ENCODE measurements around the gene ZNF689.
"Not testable (repeated sequence)": the region's sequence is repeated elsewhere in the genome, so short reads cannot be mapped to it uniquely, and the experiment has no call there.

The ZNF689 gene

DNA sequence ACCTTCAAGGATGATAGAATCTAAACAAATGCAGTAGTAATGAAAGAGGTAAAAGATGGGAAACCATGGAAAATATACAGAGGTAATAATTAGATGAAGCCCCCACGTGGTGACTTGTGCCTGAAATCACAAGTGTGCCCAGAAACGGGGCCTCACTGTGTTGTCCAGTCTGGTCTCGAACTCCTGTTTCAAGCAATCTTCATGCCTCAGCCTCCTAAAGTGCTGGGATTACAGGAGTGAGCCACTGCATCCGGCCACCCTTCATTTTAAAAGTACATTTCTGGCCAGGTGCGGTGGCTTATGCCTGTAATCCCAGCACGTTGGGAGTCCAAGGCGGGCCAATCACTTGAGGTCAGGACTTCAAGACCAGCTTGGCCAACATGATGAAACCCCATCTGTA, 26.4 kb upstream of the ZNF689 start:
- DNase-seq (ENCODE audit: low spot score), result no peak

DNA sequence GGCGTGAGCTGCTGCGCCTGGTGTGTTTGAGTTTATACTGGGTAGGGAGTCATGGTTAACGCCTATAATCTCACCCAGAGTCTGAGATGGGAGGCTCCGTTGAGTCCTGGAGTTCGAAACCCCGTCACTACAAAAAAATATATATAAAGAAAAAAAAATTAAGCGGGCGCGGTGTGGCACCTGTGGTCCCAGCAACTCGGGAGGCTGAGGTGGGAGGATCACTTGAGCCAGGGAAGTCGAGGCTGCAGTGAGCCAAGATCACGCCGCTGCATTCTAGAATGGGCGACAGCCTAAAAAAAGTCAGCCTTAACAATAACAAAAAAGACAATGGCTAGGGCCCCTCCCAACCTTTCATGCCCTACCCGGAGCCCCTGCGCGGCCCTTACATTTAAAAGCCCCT, 23.3 kb upstream of the ZNF689 start:
- no peak for DNase-seq (ENCODE audit: low spot score)

DNA sequence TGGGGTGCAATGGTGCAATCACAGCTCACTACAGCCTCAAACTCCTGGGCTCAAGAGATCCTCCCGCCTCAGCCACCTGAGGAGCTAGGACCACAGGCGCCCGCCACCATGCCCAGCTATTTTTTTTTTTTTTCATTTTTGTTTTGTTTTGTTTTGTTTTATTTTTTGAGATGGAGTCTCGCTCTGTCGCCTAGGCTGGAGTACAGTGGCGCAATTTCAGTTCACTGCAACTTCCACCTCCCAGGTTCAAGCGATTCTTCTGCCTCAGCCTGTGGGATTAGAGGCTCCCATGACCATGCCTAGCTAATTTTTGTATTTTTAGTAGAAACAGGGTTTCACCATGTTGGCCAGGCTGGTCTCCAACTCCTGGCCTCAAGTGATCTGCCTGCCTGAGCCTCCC, 22.3 kb upstream of the ZNF689 start:
- DNase-seq (ENCODE audit: low spot score), result not testable (repeated sequence)

DNA sequence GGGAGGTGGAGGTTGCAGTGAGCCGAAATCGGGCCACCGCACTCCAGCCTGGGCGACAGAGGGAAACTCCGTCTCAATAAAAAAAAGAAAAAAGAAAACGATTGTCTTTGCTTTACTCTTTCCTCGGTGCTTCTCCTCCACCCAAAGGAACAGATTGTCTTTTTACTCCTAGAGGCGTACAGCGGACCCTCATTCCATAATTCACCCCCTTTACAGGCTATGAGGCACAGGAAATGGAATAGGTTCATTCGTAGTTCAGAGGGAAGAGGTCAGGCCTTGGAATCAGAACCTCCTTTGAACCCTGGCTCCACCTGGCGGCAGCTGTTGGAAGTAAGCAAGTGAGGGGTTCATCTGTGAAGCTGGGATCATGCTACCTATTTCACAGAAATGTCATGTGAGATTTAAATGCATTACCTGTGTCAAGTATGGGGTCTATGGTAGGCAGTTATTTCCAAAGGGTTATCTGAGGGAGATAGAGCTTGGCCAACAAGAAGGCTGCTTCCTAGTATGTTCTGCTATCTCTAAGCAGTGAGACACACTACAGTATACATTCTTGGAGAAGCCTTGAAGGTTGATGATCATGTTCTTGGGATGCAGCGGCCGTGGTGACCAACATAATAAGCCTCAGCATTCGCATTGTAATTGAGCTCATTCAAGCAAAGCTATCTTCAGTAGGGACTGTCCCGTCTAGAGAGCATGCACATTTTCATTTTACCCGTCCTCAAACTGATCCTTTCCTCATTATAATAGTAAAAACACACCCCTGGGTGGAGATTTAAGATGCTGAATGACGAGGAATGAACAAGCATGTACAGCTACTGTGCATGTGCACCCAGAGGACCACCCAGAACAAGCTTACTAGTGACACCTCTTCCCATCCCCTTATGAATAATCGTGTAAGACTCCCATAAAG, 18.7 kb upstream of the ZNF689 start:
- DNase-seq (ENCODE audit: low spot score), result peak; percentile 76

DNA sequence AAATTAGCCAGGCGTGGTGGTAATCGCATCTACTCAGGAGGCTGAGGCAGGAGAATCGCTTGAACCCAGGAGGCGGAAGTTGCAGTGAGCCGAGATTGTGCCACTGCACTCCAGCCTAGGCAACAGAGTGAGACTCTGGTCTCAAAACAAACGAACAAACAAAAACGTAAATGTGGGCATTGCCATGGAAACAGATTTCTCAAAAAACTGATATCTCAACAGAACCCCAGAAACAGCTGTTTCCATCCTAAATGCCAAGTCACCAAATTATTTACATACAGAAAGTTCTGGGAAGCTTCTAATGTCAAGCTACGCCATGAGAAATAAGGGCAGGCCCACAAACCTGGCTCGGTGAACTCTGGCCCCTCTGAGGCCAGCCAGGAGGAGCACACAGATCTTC, 16.0 kb upstream of the ZNF689 start:
- DNase-seq (ENCODE audit: low spot score), result no peak

DNA sequence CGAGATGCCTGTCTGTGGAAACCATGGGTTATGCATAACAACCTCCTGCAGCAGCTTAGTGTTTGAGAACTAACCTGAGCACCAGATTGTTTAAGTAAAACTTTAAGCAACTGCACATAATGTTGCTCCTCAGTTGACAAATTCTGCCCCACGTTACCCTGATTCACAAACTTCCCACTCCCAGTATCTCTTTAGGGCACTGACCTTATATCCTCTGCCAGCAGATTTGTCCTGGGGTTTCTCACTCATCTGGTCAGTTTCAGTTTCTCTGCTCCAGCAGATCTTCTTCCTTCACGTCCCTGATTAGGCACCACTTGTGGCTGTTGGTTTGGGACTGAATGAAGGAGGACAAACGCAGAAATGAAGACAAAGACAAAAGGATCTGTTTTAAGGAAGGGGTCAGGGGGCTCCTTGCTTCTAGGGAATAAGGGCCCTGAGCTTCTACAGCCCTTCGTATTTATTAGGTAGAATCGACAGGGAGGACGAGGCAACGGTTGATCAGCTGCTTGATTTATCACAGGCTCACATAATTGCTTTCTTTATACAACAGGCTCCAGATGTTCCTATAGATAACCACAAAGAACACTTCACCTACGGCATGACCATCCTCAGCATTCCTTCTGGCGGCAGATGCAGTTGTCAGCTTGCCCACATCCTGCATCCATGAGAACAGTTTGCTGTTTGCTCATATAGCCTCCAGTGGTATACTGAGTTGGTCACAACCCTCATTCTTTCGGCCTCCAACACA, 13.5 kb upstream of the ZNF689 start:
- no peak for DNase-seq (ENCODE audit: low spot score)

DNA sequence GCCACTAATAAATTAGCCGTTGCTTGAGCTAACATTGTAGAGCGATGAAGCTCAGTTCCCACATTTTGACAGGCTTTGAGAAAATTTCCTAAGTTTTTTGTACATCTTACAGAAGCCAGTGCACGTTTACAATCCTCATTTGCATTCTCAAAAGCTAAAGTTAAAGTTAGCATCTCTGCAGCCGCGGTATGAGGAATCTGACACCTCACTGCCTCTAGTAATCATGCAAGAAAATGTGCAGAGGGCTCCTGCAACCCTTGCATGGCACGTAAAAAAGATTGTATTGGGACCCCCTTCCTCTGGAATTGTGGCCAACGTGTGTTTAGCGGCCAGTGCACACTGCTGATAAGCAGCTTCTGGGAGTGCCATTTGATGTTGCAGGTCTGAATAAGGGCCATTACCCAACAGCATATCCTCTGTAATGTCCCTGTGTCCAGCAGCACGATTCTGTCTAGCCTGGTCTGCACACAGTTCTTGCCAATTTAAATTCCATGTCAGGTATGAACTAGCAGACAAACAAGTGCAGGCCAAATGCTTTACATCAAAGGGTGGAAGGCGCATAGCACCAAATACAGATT, 12.4 kb upstream of the ZNF689 start:
- no peak for DNase-seq (ENCODE audit: low spot score)

DNA sequence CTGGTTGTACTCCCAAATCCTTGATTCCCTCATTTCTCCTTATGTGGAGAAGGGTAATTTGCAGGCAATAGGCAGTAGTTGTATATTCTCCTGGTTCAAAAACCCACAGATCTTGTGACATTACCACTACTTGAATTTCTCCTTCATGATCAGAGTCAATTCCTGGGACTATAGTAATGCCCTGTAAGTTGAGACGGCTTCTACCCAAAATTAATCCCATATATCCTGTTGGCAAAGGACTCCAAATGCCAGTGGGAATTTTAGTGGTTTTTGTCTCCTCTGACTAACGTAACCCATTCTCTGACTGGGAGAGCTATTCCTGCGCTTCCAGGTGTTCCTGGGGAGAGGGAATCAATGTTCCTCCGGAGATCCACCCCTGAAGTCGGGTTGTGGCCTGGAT, 11.6 kb upstream of the ZNF689 start:
- no peak for DNase-seq (ENCODE audit: low spot score)

DNA sequence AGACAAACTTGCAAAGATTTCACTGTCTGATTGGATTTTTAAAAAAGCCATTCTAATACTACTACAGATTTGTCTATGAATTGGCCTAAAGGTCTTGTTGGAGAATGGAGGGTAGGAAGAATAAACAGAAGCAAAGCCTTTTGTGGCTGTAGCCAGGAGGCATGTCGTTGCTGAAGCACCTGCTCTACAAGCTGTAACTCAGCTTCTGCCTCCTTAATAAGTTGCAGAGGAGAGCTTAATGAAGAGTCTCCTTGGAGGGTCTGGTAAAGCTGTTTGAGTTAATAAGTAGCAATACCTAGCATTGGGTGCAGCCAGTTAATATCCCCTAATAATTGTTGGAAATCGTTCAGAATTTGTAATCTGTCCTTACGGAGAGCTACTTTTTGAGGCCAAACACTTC, 10.0 kb upstream of the ZNF689 start:
- no peak for DNase-seq (ENCODE audit: low spot score)

DNA sequence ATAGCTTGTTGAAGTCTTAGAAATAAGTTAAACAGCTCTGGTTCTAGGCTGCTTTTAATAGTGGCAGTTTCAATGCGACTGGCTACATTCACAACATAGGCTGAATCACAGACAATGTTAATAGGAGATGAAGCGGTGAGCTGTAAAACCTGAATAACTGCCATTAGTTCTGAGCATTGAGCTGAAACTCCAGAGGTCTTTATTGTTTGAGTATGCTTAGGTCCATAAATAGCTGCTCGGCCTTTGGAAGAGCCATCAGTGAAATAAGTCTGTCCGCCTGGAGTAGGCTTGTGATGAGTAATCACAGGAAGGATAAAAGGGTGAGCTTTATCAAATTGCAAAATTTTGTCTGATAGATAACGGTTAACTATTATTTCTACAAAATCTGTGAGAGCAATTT, 9.4 kb upstream of the ZNF689 start:
- peak; percentile 80 for DNase-seq (ENCODE audit: low spot score)

DNA sequence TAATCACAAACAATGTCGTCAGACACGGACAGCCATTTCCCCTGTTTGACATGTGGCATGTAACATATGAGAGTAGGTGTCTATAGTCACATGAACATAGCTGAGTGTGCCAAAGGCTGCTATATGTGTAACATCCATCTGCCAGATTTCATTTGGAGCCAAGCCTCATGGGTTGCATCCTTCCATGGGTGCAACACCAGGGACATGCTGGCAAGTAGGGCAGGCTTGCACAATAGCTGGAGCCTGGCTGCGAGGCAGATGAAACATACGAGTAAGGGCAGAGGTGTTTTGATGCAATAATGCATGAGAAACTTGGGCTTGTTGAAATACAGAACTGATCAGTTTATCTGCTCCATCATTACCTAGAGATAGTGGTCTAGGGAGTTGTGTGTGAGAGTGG, 9.0 kb upstream of the ZNF689 start:
- DNase-seq (ENCODE audit: low spot score), result peak; percentile 27

DNA sequence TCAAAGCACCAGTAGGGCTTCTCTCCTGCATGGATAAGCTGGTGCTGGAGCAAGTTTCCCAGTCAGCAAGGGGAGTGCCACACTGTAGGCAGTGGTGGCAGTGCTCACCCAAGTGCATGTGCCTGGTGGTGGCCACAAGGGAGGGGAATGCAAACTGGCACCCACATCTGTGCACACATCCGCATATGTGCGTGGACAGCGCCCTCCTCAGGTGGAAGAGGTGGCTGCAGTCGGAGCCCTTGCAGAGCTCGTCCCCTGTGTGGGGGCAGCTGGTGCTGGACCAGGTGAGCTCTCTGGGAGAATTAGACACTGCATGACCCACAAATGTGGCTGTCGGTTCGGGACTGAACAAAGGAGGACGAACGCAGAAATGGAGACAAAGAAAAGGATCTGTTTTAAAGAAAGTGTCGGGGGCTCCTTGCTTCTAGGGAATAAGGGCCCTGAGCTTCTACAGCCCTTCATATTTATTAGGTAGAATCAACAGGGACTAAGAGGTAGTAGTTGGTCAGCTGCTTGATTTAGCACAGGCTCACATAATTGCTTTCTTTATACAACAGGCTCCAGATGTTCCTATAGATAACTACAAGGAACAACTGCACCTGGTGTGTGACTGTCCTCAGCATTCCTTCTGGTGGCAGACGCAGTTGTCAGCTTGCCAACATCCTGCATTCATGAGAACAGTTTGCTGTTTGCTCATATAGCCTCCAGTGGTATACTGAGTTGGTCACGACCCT, 5.3 kb upstream of the ZNF689 start:
- no peak for DNase-seq (ENCODE audit: low spot score)

DNA sequence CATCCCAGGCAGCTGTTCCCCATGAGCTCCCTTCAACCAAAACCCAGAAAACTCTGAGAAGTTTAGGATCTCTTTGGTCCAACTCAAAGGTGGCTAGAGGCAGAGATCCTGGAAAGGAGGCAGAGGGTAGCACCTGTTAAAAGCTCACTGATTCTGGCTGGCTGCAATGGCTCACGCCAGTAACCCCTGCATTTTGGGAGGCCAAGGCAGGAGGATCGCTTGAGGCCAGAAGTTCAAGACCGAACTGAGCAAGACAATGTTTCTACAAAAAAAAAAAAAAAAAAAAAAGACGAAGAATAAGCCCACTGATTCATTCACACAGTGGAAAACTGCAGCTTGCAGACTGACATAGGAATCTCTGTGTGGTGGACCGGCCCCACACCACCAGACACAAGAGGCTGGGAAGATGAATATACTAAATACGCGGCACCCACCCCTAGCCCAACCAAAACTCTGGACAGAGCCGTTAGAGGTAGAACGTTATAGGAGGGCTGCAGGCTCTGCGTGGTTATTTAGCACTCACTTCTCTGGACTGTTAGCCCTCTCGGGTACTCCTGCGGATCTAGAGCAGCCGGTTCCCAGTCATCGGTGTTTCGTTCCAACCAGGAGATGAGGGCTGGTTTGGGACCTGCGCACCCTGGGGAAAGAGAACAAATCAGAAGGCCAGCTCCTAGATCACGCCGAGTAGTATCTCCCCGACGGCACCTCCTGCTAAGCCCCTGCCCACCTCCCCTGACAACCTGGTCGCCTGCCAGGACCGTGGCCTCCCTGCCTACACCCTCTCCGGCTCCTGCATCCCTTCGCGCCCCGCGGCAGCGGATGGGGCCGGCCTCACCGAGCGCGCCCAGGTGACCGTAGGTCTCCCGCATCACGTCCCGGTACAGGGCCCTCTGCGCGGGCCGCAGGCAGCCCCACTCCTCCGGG, 925 bp downstream of the ZNF689 start:
- DNase-seq (ENCODE audit: low spot score), result peak; percentile 54

DNA sequence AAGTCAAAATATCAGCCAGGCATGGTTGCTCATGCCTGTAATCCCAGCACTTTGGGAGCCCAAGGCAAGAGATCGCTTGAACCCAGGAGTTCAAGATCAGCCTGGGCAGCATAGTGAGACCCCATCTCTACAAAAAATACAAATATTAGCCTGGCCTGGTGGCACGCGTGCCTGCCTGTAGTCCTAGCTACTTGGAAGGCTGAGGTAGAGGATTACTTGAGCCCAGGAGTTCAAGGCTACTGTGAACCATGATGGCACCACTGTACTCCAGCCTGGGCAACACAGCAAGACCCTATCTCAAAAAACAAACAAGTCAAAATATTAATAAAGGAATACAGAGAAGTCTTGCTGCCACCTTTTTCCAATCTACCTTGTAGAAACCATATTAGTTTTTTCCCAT, 4.2 kb downstream of the ZNF689 start:
- no peak for DNase-seq (ENCODE audit: low spot score)

DNA sequence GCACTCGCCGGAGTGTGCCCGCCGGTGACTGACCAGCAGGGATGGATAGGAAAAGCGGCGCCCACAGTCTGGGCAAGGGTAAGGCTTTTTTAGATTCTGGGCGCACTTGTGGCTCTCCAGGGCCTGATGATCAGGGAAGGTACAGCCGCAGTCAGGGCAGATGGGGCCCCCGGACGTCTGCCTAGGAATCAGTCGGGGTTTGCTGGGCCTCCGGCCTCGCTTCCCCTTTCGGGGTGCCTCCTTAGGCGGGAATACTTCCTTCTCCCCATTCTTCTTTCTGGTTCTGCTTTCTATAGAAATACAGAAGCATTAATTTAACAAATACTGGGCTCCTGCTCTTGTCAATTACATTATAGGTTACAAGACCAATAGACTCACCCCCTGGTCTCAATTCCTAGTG, 5.0 kb downstream of the ZNF689 start:
- no peak for DNase-seq (ENCODE audit: low spot score)

DNA sequence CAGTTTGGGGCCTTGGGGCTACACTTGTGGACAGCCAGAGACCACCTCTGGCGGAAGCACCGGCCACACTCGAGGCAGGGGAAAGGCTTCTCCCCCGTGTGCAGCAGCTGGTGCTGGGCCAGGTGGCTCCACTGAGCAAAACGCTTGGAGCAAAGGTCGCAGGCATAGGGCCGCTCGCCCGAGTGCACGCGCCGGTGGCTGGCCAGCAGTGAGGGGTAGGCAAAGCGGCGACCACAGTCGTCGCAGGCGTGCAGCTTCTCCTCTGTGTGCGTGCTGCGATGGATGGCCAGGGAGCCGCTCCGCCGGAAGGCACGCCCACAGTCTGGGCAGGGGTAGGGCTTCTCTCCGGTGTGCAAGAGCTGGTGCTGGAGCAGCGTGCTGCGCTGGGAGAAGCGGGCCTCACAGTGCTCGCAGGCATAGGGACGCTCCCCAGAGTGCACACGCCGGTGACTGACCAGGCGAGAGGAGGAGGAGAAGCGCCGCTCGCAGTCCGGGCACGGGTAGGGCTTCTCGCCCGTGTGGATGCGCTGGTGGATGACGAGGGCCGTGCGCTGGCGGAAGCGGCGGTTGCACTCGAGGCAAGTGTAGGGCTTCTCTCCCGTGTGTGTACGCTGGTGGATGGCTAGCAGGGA, 5.8 kb downstream of the ZNF689 start:
- DNase-seq (ENCODE audit: low spot score), result peak; percentile 39

DNA sequence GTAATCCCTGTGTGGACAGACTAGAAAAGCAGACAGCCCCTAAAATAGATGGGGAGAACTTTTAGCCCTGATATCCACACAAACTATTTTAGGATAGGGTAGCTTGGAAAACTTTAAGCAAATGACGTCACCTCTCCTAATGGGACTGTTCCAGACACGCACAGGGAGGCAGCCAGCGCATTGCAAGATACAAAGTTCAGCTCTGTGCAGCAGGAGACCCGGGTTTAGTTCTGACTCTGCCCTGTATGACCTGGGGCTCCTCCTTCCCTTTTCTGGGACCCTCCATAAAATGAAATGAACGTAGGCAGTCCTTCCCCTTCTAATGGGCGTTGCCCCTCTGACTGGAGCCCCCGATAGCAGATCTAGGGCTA, 6.3 kb downstream of the ZNF689 start:
- no peak for DNase-seq (ENCODE audit: low spot score)

DNA sequence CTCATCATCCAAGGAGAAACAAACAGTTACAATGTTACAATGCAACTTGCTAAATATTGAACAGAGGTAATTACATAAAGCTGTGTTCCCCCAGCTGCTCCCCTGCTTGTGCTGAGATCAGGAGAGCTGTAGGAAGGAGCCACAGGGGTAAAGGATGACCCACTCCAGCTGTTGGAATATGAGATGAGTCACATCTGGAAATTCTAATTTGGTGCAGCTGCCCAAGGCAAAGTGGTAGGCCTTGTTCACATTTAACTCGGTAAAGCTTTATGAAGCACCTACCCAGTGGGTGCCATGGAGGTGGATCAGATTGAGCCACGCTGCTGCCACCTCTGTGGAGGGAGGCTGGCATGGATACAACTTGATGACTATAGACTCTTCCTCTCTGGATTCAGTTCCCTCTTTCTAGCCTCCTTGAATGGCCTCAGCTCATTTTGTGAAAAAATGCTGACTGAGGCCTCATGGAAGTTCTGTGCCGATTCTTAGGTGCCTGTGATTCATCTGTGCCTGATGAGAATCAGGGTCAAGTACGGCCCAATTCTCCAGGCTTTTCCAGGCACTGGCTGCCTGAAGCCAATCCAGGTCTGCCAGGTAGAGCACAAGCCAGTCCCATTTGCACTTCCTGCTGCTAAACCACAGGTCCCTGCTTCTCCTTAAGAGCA, 7.4 kb downstream of the ZNF689 start:
- peak; percentile 57 for DNase-seq (ENCODE audit: low spot score)

DNA sequence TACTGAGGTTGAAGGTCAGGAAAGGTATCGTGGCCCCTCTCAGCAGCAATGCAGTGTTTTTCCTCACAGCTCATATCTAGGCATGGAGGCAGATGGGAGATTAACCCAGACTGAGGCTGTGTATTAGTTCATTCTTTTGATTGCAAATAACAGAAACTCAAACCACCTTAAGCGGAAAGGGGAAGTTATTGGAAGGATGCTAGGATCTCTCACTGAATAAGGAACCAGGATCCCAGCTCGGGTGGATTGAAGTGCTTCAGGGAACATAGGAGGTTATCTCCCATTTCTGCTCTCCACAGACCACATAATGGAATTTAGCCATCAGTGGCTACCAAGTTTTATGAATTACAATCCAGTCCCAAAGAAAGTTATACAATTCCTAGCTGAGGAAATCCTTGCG, 8.2 kb downstream of the ZNF689 start:
- DNase-seq (ENCODE audit: low spot score), result no peak

DNA sequence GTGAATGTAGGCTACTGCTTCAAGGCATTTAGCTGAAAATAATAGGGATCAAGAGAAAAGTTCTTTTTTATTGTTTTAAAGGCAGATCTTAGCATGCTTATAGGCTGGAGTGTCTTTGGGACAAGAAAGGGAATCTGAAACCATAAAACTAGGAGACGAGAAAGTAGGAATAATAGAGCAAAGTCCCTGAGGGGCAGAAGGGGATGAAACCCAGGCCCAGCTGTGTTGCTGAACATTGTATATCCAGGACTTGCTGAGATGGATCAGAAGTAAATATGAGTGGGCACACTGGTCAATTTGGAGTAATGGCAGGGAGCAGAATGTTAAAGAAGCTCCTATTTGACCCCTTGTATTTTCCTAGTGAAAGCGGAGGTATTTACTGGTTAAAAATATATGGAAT, 9.3 kb downstream of the ZNF689 start:
- DNase-seq (ENCODE audit: low spot score), result no peak
